HEK293T (cell line): ENCODE results near the gene JCAD.

Experiments
- CTCF ChIA-PET: fragments of 350-600 bp; formaldehyde crosslinking; extraction: SDS; loops from one replicate; lab custom pipeline; 2021; ENCODE audit warnings: antibody characterized with exemption, inconsistent platforms; lab: Yijun Ruan, JAX
- POLR2A ChIA-PET: fragments of 350-600 bp; formaldehyde crosslinking; extraction: SDS; loops from one replicate; lab custom pipeline; 2020; ENCODE audit warnings: antibody characterized with exemption, inconsistent platforms; lab: Yijun Ruan, JAX
- DNase-seq: peaks from one replicate; pipeline ENCODE4 v3.0.0; 2012; ENCODE audit warnings: mixed read lengths; ENCODE audit errors: extremely low spot score
- ARNT ChIP-seq: fragments of 450-650 bp; IDR thresholded peaks from 2 replicates; pipeline ENCODE4 v1.6.1; 2017; ENCODE audit warnings: mild to moderate bottlenecking
- BHLHE40 ChIP-seq: fragments of 450-650 bp; IDR thresholded peaks from 2 replicates; pipeline ENCODE4 v1.6.1; 2016; ENCODE audit warnings: mild to moderate bottlenecking, moderate library complexity, borderline replicate concordance
- CTBP1 ChIP-seq: fragments of 450-650 bp; IDR thresholded peaks from 2 replicates; pipeline ENCODE4 v1.6.1; 2016; ENCODE audit warnings: borderline replicate concordance
- ELF4 ChIP-seq: fragments of 450-650 bp; IDR thresholded peaks from 2 replicates; pipeline ENCODE4 v1.6.1; 2017; ENCODE audit warnings: antibody characterized with exemption
- FOXA1 ChIP-seq: fragments of 450-650 bp; IDR thresholded peaks from 2 replicates; pipeline ENCODE4 v1.6.1; 2016; ENCODE audit warnings: mild to moderate bottlenecking
- FOXK2 ChIP-seq: fragments of 450-650 bp; IDR thresholded peaks from 2 replicates; pipeline ENCODE4 v1.6.1; 2016; ENCODE audit warnings: mild to moderate bottlenecking
- FOXM1 ChIP-seq: fragments of 450-650 bp; IDR thresholded peaks from 2 replicates; pipeline ENCODE4 v1.6.1; 2017; ENCODE audit warnings: mild to moderate bottlenecking, borderline replicate concordance
- HDGF ChIP-seq: fragments of 450-650 bp; IDR thresholded peaks from 2 replicates; pipeline ENCODE4 v1.6.1; 2017; ENCODE audit warnings: antibody characterized with exemption, borderline replicate concordance
- L3MBTL2 ChIP-seq: fragments of 450-650 bp; conservative IDR thresholded peaks from 2 replicates; pipeline ENCODE4 v1.6.1; 2016; ENCODE audit warnings: mild to moderate bottlenecking
- LEF1 ChIP-seq: fragments of 450-650 bp; IDR thresholded peaks from 2 replicates; pipeline ENCODE4 v1.6.1; 2017; ENCODE audit warnings: mild to moderate bottlenecking, borderline replicate concordance
- NFRKB ChIP-seq: fragments of 450-650 bp; IDR thresholded peaks from 2 replicates; pipeline ENCODE4 v1.6.1; 2016; ENCODE audit warnings: mild to moderate bottlenecking, moderate library complexity
- SP1 ChIP-seq: fragments of 450-650 bp; IDR thresholded peaks from 2 replicates; pipeline ENCODE4 v1.6.1; 2017
- SUZ12 ChIP-seq: fragments of 450-650 bp; IDR thresholded peaks from 2 replicates; pipeline ENCODE4 v1.6.1; 2016; ENCODE audit warnings: mild to moderate bottlenecking
- TARDBP ChIP-seq: fragments of 450-650 bp; IDR thresholded peaks from 2 replicates; pipeline ENCODE4 v1.6.1; 2016
- ZNF384 ChIP-seq: fragments of 450-650 bp; IDR thresholded peaks from 2 replicates; pipeline ENCODE4 v1.6.1; 2016
- TF ChIP-seq, protein P1 (sequence below): fragments of 450-650 bp; IDR thresholded peaks from 2 replicates; pipeline ENCODE4 v1.6.1; 2016

Gene JCAD

GRCh38 chr10:30058570-30059132, 735 bp downstream of the JCAD start:
- no peak for TF ChIP-seq FOXK2
- TF ChIP-seq SP1: no peak
- no peak for TF ChIP-seq SUZ12
- no peak for TF ChIP-seq FOXM1
- TF ChIP-seq ELF4: no peak
- no peak for TF ChIP-seq LEF1
- TF ChIP-seq CTBP1: no peak
- no peak for TF ChIP-seq FOXA1
- TF ChIP-seq ZNF384: no peak
- TF ChIP-seq NFRKB: no peak
- no peak for TF ChIP-seq L3MBTL2
- ChIA-PET CTCF (no interaction called here), POLR2A (interaction anchor here (1.0 kb wide), 1 partner anchor 115 kb away, joined by 3 read pairs; no protein-coding TSS in a partner anchor)
- DNase-seq: peak; percentile 20

GRCh38 chr10:30057894-30058556, 1.4 kb downstream of the JCAD start:
- no peak for TF ChIP-seq CTBP1
- ChIA-PET CTCF (no interaction called here), POLR2A (interaction anchor here (0.6 to 1.0 kb wide), 2 partner anchors 115 to 495 kb away, joined by 3 read pairs; no protein-coding TSS in a partner anchor)
- no peak for DNase-seq

DNA sequence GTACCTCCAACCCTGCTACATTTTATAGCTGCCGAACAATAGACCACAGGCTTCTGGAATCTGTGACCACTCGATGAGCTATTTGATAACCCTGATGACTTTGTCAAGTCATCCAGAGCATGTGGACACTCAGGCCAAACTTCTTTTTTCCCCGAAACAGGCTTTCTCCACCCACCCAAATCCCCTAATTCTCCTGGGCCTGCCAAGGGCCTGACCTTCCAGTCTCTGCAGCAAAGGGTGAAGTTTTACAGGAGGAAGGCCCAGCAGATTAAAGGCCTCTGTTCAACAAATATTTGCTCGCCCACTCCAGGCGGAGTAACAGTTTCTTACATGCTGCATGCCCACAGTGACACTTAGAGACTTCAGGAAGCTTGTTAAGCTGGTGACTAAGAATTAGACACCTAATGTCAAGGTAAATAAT, 2.0 kb downstream of the JCAD start:
- ChIA-PET CTCF (no interaction called here), POLR2A (interaction anchor here (0.6 kb wide), 1 partner anchor 496 kb away, joined by 3 read pairs; no protein-coding TSS in a partner anchor)
- DNase-seq: no peak
- TF ChIP-seq NFRKB: no peak
- TF ChIP-seq FOXK2: no peak
- TF ChIP-seq TARDBP: no peak
- TF ChIP-seq HDGF: no peak
- no peak for TF ChIP-seq FOXA1
- no peak for TF ChIP-seq CTBP1
- no peak for TF ChIP-seq SP1
- no peak for TF ChIP-seq ELF4
- TF ChIP-seq, protein P1, sequence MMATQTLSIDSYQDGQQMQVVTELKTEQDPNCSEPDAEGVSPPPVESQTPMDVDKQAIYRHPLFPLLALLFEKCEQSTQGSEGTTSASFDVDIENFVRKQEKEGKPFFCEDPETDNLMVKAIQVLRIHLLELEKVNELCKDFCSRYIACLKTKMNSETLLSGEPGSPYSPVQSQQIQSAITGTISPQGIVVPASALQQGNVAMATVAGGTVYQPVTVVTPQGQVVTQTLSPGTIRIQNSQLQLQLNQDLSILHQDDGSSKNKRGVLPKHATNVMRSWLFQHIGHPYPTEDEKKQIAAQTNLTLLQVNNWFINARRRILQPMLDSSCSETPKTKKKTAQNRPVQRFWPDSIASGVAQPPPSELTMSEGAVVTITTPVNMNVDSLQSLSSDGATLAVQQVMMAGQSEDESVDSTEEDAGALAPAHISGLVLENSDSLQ: no peak
- no peak for TF ChIP-seq SUZ12
- no peak for TF ChIP-seq FOXM1
- no peak for TF ChIP-seq L3MBTL2
- no peak for TF ChIP-seq BHLHE40
- TF ChIP-seq ZNF384: no peak
- TF ChIP-seq ARNT: no peak
- no peak for TF ChIP-seq LEF1

GRCh38 chr10:30056767-30057355, 2.5 kb downstream of the JCAD start:
- POLR2A ChIA-PET: interaction anchor here (0.6 kb wide), 1 partner anchor 496 kb away, joined by 3 read pairs; no protein-coding TSS in a partner anchor
- DNase-seq: no peak
- TF ChIP-seq FOXK2 (no peak), NFRKB (no peak), SP1 (no peak), ARNT (no peak)
- CTCF ChIA-PET: no interaction called here

GRCh38 chr10:30056281-30056680, 3.1 kb downstream of the JCAD start:
- DNase-seq: no peak
- CTCF ChIA-PET: no interaction called here
- POLR2A ChIA-PET: no interaction called here
- no peak for TF ChIP-seq HDGF
- TF ChIP-seq SUZ12: no peak
- TF ChIP-seq NFRKB: no peak
- TF ChIP-seq FOXM1: no peak
- no peak for TF ChIP-seq ARNT
- TF ChIP-seq L3MBTL2: no peak
- no peak for TF ChIP-seq TARDBP
- no peak for TF ChIP-seq SP1
- TF ChIP-seq ELF4: no peak
- TF ChIP-seq, protein P1: no peak
- TF ChIP-seq FOXA1: no peak
- no peak for TF ChIP-seq FOXK2
- TF ChIP-seq LEF1: no peak

DNA sequence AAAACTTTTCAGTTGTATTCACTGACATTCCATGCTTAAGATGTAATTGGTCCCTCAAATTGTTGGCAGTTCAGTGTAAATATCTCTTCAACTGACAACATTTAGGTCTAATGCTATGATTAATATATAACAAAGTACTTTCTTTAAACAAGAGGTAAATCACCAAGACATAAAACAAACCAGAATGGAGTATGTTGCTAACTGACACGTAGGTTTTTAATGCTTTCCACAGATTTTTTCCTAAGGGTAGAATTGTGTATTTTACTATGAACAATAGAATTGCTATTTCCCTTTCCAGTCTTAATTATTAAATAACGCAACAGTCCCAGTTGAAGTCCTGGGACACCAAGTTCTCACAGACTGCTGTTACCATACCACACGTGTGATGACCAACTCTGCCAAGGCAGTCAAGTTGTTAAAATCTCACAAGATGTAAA, 4.1 kb downstream of the JCAD start:
- TF ChIP-seq, protein P1: peak; percentile 49
- TF ChIP-seq ZNF384: no peak
- ChIA-PET POLR2A (no interaction called here), CTCF (no interaction called here)
- no peak for DNase-seq
